ENCODE results near the gene NOL4L.
A peak's percentile ranks its signal among the peaks of the same experiment; 100 is the strongest.

NOL4L gene

DNA sequence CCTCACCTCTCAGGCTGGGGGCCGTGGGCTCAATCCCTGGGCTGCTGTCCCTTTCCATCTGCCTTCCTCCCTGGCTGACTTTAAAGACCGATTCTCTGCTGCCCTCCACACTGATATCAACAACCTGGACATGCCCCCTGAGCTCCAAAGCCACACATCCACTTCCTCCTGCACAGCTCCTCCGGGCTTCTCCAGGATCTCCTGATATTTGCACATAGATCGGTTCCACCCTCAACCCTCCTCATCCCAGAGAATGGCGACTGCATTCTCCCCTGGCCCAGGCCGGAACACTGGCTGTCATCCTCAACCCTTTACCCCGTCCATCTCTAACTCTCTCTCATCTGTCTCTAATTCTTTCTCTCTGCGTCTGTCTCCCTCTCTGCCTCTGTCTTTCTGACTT lies 21.0 kb upstream of the NOL4L start:
- no peak for DNase-seq (ENCODE audit: low read depth in 1 of 2, low spot score in 1 of 2)
- TF ChIP-seq, protein P1, sequence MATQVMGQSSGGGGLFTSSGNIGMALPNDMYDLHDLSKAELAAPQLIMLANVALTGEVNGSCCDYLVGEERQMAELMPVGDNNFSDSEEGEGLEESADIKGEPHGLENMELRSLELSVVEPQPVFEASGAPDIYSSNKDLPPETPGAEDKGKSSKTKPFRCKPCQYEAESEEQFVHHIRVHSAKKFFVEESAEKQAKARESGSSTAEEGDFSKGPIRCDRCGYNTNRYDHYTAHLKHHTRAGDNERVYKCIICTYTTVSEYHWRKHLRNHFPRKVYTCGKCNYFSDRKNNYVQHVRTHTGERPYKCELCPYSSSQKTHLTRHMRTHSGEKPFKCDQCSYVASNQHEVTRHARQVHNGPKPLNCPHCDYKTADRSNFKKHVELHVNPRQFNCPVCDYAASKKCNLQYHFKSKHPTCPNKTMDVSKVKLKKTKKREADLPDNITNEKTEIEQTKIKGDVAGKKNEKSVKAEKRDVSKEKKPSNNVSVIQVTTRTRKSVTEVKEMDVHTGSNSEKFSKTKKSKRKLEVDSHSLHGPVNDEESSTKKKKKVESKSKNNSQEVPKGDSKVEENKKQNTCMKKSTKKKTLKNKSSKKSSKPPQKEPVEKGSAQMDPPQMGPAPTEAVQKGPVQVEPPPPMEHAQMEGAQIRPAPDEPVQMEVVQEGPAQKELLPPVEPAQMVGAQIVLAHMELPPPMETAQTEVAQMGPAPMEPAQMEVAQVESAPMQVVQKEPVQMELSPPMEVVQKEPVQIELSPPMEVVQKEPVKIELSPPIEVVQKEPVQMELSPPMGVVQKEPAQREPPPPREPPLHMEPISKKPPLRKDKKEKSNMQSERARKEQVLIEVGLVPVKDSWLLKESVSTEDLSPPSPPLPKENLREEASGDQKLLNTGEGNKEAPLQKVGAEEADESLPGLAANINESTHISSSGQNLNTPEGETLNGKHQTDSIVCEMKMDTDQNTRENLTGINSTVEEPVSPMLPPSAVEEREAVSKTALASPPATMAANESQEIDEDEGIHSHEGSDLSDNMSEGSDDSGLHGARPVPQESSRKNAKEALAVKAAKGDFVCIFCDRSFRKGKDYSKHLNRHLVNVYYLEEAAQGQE (IDR thresholded peaks at IDR 0.05; ENCODE audit: insufficient replicate concordance, low read depth), result no peak
- TF ChIP-seq SPI1 (IDR thresholded peaks at IDR 0.05; ENCODE audit: borderline replicate concordance, low read depth) (no peak), GABPA (IDR thresholded peaks at IDR 0.05; ENCODE audit: low read depth) (no peak), POLR2AphosphoS5 (IDR thresholded peaks at IDR 0.05; ENCODE audit: low read depth) (no peak)
- TF ChIP-seq, protein P2, sequence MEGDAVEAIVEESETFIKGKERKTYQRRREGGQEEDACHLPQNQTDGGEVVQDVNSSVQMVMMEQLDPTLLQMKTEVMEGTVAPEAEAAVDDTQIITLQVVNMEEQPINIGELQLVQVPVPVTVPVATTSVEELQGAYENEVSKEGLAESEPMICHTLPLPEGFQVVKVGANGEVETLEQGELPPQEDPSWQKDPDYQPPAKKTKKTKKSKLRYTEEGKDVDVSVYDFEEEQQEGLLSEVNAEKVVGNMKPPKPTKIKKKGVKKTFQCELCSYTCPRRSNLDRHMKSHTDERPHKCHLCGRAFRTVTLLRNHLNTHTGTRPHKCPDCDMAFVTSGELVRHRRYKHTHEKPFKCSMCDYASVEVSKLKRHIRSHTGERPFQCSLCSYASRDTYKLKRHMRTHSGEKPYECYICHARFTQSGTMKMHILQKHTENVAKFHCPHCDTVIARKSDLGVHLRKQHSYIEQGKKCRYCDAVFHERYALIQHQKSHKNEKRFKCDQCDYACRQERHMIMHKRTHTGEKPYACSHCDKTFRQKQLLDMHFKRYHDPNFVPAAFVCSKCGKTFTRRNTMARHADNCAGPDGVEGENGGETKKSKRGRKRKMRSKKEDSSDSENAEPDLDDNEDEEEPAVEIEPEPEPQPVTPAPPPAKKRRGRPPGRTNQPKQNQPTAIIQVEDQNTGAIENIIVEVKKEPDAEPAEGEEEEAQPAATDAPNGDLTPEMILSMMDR (IDR thresholded peaks at IDR 0.05; ENCODE audit: insufficient read depth, low read length), result no peak
- no peak overlapping the region for H3K27ac ChIP-seq (replicated peaks)
- no peak overlapping the region for H3K4me3 ChIP-seq (replicated peaks; ENCODE audit: insufficient read depth, low read length)
- H3K27me3 ChIP-seq (ENCODE audit: insufficient read depth, poor library complexity, severe bottlenecking), result no peaks in the 10 kb centered on the region

DNA sequence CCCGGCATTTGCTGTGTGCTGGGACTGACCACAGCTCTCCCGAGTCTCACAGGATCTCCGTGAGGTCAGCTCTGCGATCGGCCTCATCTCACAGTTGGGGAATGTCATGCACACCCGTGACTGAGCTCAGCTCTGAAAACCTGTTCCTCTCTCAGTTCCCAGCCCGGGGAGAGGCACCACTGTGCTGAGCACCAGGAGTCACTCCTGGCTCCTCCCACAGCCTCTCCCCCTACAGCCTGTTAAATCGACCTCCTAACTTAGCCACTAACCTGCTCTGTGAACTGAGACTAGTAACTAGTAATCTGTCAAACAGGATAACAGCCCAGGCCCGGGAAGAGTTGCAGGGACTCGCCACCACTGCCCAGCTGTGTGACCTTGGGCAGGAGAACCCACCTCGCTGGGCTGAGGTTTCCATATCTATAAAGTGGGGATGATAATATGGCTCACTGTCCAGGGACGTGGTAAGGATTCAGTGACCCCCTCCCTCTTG lies 20.1 kb upstream of the NOL4L start:
- H3K4me3 ChIP-seq (replicated peaks; ENCODE audit: insufficient read depth, low read length), result no peak overlapping the region
- TF ChIP-seq, protein P2 (IDR thresholded peaks at IDR 0.05; ENCODE audit: insufficient read depth, low read length), result no peak
- no peak for TF ChIP-seq POLR2AphosphoS5 (IDR thresholded peaks at IDR 0.05; ENCODE audit: low read depth)
- TF ChIP-seq, protein P1 (IDR thresholded peaks at IDR 0.05; ENCODE audit: insufficient replicate concordance, low read depth), result no peak
- no peak for TF ChIP-seq GABPA (IDR thresholded peaks at IDR 0.05; ENCODE audit: low read depth)
- no peak for TF ChIP-seq SPI1 (IDR thresholded peaks at IDR 0.05; ENCODE audit: borderline replicate concordance, low read depth)
- H3K27me3 ChIP-seq (ENCODE audit: insufficient read depth, poor library complexity, severe bottlenecking), result no peaks in the 10 kb centered on the region
- no peak overlapping the region for H3K27ac ChIP-seq (replicated peaks)
- DNase-seq (ENCODE audit: low read depth in 1 of 2, low spot score in 1 of 2), result peak in 1 of 2 experiments; percentile 42

DNA sequence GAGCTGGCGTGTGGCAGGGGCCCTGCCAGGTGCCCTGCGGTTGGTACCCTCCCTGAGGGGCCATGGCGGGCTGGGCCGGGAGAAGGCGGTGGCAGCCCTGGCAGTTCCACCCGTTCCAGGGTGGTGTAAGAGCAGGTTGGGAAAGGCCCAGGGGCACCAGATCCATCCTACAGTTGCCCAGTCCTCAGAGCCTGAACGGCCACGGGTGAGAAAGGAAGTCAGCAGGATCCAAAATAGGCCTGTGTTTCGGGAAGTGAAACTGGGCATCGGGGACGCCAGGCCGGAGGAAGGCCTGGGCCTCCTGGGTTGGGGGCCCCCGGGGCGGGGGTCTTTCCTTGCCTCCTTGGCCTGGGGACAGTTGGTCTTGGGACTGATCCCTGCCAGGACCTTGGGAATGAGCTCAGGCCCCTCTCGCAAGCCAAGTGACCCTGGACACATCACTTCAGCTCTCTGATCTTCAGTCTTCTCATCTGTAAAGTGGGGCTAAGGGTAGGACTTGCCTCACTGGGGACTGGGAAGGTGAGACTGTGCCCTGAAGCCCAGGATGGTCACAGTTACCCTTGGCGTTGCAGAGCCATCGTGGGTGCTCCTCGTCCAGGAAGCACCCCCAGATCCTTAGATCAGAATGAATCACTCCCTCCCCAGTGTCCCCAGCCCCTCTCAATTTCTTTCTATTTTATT lies 18.1 kb upstream of the NOL4L start:
- H3K27ac ChIP-seq (replicated peaks), result no peak overlapping the region
- TF ChIP-seq, protein P1 (IDR thresholded peaks at IDR 0.05; ENCODE audit: insufficient replicate concordance, low read depth), result no peak
- 0 out of 2 replicates have a peak, but pooled peaks have one; percentile 23 for TF ChIP-seq SPI1 (IDR thresholded peaks at IDR 0.05; ENCODE audit: borderline replicate concordance, low read depth)
- H3K27me3 ChIP-seq (ENCODE audit: insufficient read depth, poor library complexity, severe bottlenecking), result no peaks in the 10 kb centered on the region
- DNase-seq (ENCODE audit: low read depth in 1 of 2, low spot score in 1 of 2), result peak in 1 of 2 experiments; percentile 58
- no peak overlapping the region for H3K4me3 ChIP-seq (replicated peaks; ENCODE audit: insufficient read depth, low read length)

All from HL-60 (cell line).